ENCODE measurements around the gene HSPA12A.

The HSPA12A gene

DNA sequence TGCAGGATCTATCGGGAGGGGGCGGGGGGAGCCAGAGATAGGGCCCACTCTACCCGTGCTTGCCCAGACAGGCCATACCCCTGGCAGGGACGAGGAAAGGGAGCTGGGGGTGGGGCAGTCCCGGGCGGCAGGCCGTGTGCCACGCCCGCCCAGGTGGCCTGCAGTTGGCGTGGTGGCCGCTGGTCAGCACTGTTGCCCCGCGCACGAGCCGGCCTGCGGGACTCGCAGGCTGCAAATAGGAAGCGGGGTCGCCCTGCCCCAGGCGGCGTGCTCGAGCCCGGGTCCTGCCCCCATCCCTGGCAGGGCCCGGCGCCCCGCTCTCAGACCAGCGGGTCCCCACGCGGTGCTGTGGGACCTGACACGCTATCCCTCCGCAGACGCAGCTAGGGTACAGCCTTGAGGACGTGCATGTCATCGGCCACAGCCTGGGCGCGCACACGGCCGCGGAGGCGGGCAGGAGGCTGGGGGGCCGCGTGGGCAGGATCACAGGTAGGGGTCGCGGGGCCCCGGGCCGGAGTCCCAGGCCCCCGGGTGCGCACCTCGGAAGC lies 114.9 kb downstream of the HSPA12A start:
- DNase-seq = no peak

DNA sequence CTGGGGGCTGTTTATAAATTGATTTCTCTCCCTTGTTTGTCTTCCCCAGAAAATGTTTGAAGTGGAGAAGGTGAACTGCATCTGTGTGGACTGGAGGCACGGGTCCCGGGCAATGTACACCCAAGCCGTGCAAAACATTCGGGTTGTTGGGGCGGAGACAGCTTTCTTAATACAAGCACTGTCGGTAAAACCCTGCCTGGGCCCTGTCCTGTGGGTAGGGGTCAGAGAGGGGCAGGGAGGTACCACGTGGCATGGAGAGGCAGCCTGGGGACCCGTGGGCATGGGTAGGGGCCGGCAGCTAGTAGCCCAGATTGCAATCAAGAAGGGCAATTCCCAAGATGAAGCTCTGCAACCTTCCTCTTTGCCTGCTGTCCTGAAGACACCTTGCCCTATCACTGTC lies 115.6 kb downstream of the HSPA12A start:
- DNase-seq = no peak

GRCh38 chr10:116625845-116626244 lies 116.5 kb downstream of the HSPA12A start:
- no peak for DNase-seq

GRCh38 chr10:116621934-116622655 lies 120.3 kb downstream of the HSPA12A start:
- DNase-seq = no peak

- no peak for DNase-seq
These were observed 120.9 kb downstream of the HSPA12A start for GRCh38 chr10:116621476-116621875.
